Activated T-helper 1 cell treated with anti-CD3 and anti-CD28 coated beads, Interleukin-12 subunit alpha, Interleukin-12 subunit beta, Interleukin-2, Interleukin-4 antibody, amounts not matched to agents 30 ng/mL and 10 ng/mL and 1 ng/mL, durations not matched to agents 14 hours and 24 hours and 36 hours (primary cell): Measurements from ENCODE around the gene NRROS. TPM values are rescaled to one million over a fixed set of nuclear protein-coding genes. Genes with fewer than 3 reads are reported as not detected.

ENCODE experiments used
- DNase-seq: peaks from one replicate; pipeline ENCODE4 v3.0.0; 2021; ENCODE audit warnings: low spot score
- H3K27ac Mint-ChIP-seq: one replicate; pipeline ENCODE4 v1.8.0; 2021; ENCODE audit warnings: mild to moderate bottlenecking, mixed read lengths
- H3K27me3 Mint-ChIP-seq: one replicate; pipeline ENCODE4 v1.8.0; 2022; ENCODE audit warnings: mild to moderate bottlenecking, moderate library complexity, mixed read lengths; ENCODE audit not compliant: insufficient read depth
- H3K36me3 Mint-ChIP-seq: one replicate; pipeline ENCODE4 v1.8.0; 2021; ENCODE audit warnings: low read depth, mixed read lengths
- H3K4me1 Mint-ChIP-seq: one replicate; pipeline ENCODE4 v1.8.0; 2021; ENCODE audit warnings: low read depth, mixed read lengths
- H3K4me3 Mint-ChIP-seq: one replicate; pipeline ENCODE4 v1.8.0; 2021; ENCODE audit warnings: mild to moderate bottlenecking, moderate library complexity, mixed read lengths
- H3K9me3 Mint-ChIP-seq: one replicate; pipeline ENCODE4 v1.8.0; 2021; ENCODE audit warnings: mixed read lengths
- intact Hi-C: fragments of 100-400 bp; cut with micrococcal nuclease; formaldehyde crosslinking; loops from one replicate; pipeline ENCODE4 v1.15.1; 2024
- total RNA-seq: library from RNA; stranded (reverse); gene quantifications from 2 replicates; pipeline ENCODE4 v1.2.3, GENCODE V29; 2022

Gene NRROS
- total RNA-seq, 1 donor from 2014 or later = 38.8 TPM

DNA sequence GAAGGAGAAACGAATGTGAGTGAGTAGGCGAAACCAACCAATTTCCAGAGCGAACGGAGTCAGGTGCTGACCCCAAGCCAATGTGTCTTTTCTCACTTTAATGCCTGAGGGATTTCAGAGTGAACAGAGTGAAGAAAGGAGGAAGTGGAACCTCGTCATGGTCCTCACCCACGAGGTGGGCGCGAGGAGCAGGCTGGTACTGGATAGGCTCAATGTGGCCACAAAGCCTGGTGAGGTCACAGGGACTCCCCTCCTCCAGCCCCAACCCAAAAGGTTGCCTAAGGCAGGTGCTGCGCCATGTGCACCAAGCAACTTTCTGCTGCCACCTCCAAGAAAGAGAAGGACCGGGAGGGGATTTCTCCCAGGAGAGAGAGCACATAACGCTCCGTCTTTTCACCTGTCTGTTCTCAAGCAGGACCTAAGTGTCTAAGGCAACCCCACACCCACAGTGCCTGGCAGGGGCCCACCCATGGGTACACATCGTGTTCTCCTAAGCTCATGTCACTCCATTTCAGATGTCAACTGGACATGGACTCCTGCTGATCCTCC, 3.8 kb downstream of the NRROS start:
- H3K36me3 Mint-ChIP-seq = peaks cover 38% of the 10 kb centered on the region
- H3K4me1 Mint-ChIP-seq = peaks cover 79% of the 10 kb centered on the region
- peak overlapping the region; percentile 2 for H3K27ac Mint-ChIP-seq
- no peaks in the 10 kb centered on the region for H3K9me3 Mint-ChIP-seq
- DNase-seq = no peak
- no peak overlapping the region for H3K4me3 Mint-ChIP-seq
- intact Hi-C loops = no loop called here
- H3K27me3 Mint-ChIP-seq = no peaks in the 10 kb centered on the region

DNA sequence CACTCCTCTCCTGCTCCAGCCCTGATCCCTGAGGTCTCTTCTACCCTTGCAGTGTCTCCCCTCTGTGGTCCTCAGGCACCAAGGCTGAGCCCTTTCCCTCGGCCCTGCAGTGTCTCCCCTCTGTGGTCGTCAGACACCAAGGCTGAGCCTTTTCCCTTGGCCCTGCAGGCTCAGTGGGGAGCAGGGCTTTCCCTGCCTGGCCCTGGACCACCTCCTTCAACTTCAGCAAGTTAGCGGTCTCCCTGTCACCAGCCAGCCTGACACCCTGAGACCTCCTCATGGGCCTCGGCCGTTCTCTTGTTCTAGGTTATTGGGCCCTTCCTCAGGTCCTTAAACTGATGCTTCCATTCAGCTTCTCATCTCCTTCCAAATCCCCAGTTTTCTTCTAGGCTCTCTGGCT, 4.3 kb downstream of the NRROS start:
- H3K36me3 Mint-ChIP-seq = peaks cover 40% of the 10 kb centered on the region
- H3K4me1 Mint-ChIP-seq = peaks cover 76% of the 10 kb centered on the region
- H3K27me3 Mint-ChIP-seq = no peaks in the 10 kb centered on the region
- no peak for DNase-seq
- intact Hi-C loops = no loop called here
- H3K4me3 Mint-ChIP-seq = no peak overlapping the region
- no peaks in the 10 kb centered on the region for H3K9me3 Mint-ChIP-seq
- peak overlapping the region; percentile 40 for H3K27ac Mint-ChIP-seq

DNA sequence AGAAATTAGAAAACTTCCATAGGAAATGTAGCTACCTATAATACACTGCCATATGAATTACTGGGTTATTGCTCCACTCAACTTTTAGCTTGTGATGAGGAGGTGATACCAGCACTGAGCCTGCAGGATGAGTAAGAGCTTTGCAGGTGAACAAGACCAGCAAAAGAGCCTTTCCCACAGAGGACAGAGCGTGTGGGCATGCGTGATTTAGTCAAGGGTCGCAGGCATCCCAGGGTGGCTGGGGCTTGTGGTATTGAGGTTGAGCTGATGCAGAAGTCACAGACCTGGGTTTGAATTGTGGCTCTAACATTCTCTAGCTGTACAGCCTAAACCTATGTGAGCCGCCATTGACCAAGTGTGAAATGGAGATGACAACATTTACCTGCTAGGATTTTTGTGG, 5.6 kb downstream of the NRROS start:
- H3K9me3 Mint-ChIP-seq = no peaks in the 10 kb centered on the region
- peaks cover 68% of the 10 kb centered on the region for H3K4me1 Mint-ChIP-seq
- H3K27me3 Mint-ChIP-seq = no peaks in the 10 kb centered on the region
- peak overlapping the region; percentile 11 for H3K27ac Mint-ChIP-seq
- no peak overlapping the region for H3K4me3 Mint-ChIP-seq
- H3K36me3 Mint-ChIP-seq = peaks cover 42% of the 10 kb centered on the region
- intact Hi-C loops = no loop called here
- no peak for DNase-seq

DNA sequence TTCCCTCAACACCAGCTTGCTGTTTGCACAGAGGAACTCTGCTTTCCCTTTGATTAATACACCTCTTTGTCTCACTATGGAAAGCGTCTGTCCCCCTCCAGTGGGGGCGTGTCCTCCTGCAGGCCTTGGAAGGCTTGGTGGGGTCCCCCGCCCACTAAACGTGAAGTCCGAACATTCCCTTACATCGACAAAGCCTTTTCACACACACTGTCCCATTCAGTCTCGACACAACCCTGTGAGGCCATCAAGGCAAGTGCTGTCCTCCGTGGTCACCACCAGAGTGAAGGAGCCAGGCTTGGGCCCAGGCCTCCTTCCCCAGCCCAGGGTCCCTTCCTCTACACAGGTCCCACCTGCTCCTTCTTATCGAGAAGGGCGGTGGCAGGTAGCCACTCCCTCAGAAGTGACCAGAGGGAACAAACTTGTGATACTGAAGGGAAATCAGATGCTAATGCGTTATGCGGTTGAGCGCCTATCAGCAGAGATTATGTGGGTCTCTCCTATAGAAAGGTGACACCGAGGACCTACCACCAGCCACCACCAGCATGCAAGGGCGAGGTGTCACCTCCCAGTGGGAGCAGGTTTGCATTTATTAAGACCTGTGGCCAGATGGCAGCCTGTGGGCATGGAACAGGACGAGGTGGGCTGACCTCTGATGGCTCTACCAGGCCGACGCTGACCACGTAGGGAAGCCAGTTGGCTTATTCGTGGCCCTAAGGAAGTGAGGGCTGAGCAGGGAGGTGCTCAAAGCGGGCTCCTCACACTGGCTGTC, 6.6 kb downstream of the NRROS start:
- no peak for DNase-seq
- peaks cover 67% of the 10 kb centered on the region for H3K4me1 Mint-ChIP-seq
- H3K27ac Mint-ChIP-seq = no peak overlapping the region
- no peaks in the 10 kb centered on the region for H3K27me3 Mint-ChIP-seq
- no peaks in the 10 kb centered on the region for H3K9me3 Mint-ChIP-seq
- intact Hi-C loops = no loop called here
- peaks cover 43% of the 10 kb centered on the region for H3K36me3 Mint-ChIP-seq
- no peak overlapping the region for H3K4me3 Mint-ChIP-seq

DNA sequence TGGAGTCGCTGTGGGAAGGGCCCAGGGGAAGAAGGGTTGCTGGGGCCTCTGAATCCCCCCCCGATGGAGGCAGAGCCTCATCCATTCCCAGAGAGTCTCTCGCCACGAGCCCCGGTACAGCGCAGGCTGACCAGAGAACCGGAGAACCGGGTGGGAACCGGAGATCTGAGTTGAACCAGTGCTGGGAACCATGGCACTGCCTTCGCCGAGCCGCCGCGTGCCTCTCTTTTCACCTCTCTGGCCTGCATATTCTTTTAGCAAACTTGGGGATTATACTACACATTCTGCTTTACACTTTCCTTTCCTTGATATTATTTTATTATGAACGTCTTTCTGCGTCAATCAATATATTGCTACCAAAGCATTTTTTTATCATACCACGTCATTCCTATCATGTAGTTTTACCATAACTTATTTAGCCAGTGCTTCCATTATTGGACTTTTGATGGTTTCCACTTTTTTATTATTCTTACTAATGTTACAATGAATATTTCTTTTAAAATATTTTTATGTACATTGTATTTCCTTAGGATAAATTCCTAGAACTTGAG, 7.2 kb downstream of the NRROS start:
- no peaks in the 10 kb centered on the region for H3K27me3 Mint-ChIP-seq
- H3K27ac Mint-ChIP-seq = no peak overlapping the region
- intact Hi-C loops = no loop called here
- no peak overlapping the region for H3K4me3 Mint-ChIP-seq
- peaks cover 67% of the 10 kb centered on the region for H3K4me1 Mint-ChIP-seq
- H3K9me3 Mint-ChIP-seq = no peaks in the 10 kb centered on the region
- H3K36me3 Mint-ChIP-seq = peaks cover 41% of the 10 kb centered on the region
- DNase-seq = no peak

DNA sequence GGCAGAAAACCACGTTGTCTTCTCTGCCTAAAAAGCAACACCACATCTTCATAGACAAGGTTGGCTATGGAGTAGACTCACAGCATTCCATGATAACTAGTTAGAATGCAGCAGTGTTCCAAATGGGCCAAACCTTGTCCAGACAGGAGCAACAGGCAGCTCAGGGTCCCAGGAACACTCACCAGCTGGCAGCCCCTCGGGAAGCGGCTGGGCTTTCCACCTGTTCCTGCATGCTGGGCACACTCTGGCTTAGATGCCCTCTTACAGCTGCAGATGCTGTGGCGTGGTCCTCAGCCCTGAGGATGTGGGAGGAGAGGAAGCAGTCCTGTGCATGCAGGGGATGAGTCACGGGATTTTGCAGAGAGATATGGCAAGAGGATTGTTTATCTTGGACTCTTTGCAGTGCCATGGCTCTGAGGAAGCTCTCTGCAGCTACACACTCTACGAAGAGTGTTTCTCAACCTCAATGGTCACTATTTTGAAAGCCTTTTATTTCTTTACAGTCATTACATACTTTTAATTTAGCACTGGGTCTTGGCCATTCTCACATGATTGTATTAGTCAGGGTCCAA, 11.3 kb downstream of the NRROS start:
- Mint-ChIP-seq H3K4me1 (peaks cover 53% of the 10 kb centered on the region), H3K27ac (peak overlapping the region; percentile 35), H3K27me3 (no peaks in the 10 kb centered on the region), H3K36me3 (peaks cover 34% of the 10 kb centered on the region), H3K9me3 (no peaks in the 10 kb centered on the region), H3K4me3 (no peak overlapping the region)
- DNase-seq = no peak
- intact Hi-C loops = no loop called here

DNA sequence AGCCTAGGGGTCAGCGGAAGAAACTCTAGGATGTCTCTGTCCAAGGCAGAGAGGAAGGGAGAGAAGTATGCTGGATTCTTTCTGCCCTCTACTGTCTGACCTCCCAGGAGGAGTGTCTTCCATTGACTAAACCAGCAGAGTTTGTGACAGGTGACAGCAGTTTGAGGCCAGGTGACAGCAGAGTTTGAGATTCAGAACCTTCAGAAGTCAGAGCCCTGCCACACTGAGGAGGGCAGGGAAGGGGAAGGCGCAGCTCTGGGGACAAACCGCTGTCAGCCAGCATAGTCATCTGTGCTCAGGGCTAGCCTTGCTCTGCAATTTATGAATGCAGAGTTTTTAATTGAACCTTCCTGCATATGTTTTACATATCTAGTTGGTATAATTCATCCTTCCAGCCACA, 12.3 kb downstream of the NRROS start:
- DNase-seq = no peak
- Mint-ChIP-seq H3K36me3 (peaks cover 33% of the 10 kb centered on the region), H3K27me3 (no peaks in the 10 kb centered on the region), H3K9me3 (no peaks in the 10 kb centered on the region), H3K27ac (no peak overlapping the region), H3K4me1 (peaks cover 47% of the 10 kb centered on the region), H3K4me3 (no peak overlapping the region)
- intact Hi-C loops = no loop called here

DNA sequence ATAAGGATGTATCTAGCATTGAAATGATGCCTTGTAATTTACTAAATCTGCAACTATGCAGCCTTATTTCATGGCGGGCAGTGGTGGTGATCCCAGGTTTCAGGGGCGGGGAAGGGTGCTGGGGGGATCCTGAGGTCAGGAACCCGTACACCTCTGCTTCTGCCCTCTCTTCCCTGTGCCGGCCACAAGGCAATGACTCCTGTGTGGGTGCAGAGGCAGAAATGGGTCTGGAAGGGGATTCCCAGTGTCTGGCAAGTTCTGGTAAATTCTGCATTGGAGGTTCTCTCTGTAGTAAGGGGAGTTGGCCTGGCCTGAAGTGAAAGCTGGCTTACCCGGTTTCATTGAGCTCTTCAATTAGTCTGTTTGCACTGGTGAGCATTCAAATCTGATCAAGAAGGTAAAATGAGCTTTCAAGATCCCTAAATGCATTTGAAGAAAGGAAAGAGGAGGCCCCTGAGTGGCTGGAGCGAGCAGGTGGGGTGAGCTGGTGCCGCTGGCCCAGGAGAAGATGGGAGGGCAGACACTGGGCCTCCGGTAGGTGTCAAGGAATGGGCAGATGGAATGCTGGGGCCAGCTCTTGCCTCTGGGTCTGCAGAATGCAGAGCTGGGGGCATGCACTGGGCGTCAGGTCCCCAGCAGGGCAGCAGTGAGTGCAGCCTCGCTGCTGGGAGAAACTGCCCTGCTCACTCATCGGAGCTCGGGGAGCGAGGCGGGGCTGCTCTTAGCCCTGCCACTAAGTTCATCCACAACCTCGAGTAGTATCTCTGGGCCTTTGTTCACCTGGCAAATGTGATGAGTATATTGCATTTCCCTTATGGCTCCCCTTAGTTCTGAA, 13.7 kb downstream of the NRROS start:
- peaks cover 36% of the 10 kb centered on the region for H3K36me3 Mint-ChIP-seq
- H3K27me3 Mint-ChIP-seq = no peaks in the 10 kb centered on the region
- peaks cover 41% of the 10 kb centered on the region for H3K4me1 Mint-ChIP-seq
- H3K9me3 Mint-ChIP-seq = no peaks in the 10 kb centered on the region
- intact Hi-C loops = no loop called here
- DNase-seq = no peak
- peak overlapping the region; percentile 29 for H3K27ac Mint-ChIP-seq
- H3K4me3 Mint-ChIP-seq = no peak overlapping the region

DNA sequence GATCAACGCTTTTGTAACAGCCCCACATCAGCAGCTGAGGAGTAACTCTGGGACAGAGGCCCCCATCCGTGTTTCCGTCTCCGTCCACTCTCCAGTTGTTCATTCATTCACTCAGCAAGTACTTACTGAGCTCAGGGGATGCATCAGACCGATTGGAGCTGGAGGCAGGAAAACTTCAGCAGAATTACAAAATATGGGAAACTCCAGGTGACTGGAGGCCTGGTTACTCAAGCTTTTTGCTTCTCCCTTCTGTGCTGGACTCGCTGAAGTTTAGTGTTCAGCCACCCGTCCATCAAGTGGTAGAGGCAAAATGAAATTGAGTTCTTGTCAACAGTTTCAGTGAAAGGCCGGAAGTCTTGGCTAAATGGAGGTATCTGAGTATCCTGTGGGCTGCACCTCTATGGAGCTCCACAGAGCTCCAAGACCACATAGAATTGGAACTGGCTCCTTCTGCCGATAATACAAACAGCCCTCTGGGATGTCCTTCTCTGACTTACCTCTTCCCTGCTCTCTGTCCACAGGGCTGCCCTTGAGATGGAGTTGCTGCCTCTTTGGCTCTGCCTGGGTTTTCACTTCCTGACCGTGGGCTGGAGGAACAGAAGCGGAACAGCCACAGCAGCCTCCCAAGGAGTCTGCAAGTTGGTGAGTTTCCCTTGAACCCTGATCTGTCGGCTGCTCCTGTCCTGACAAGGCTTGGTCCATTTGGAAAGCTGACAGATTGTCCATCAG, 14.7 kb downstream of the NRROS start:
- H3K4me3 Mint-ChIP-seq = no peak overlapping the region
- peak overlapping the region; percentile 52 for H3K27ac Mint-ChIP-seq
- intact Hi-C loops = no loop called here
- H3K9me3 Mint-ChIP-seq = no peaks in the 10 kb centered on the region
- peaks cover 35% of the 10 kb centered on the region for H3K4me1 Mint-ChIP-seq
- DNase-seq = no peak
- H3K27me3 Mint-ChIP-seq = no peaks in the 10 kb centered on the region
- H3K36me3 Mint-ChIP-seq = peaks cover 33% of the 10 kb centered on the region

DNA sequence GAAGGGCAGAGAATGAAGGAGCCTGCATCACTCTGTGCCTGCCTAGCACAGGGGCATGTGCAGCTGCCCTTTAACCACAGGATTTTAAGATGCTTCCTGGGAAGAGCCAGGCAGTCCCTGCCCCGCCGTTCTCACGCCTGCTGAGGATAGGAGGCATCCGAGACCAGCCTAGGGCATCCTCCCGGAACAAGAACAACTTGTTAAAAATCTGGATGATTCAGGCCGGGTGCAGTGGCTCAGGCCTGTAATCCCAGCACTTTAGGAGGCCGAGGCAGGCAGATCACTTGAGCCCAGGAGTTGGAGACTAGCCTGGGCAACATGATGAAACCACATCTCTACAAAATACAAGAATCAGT, 15.2 kb downstream of the NRROS start:
- intact Hi-C loops = no loop called here
- Mint-ChIP-seq H3K4me1 (peaks cover 34% of the 10 kb centered on the region), H3K36me3 (peaks cover 32% of the 10 kb centered on the region), H3K4me3 (no peak overlapping the region), H3K27ac (no peak overlapping the region), H3K9me3 (no peaks in the 10 kb centered on the region), H3K27me3 (no peaks in the 10 kb centered on the region)
- DNase-seq = no peak

DNA sequence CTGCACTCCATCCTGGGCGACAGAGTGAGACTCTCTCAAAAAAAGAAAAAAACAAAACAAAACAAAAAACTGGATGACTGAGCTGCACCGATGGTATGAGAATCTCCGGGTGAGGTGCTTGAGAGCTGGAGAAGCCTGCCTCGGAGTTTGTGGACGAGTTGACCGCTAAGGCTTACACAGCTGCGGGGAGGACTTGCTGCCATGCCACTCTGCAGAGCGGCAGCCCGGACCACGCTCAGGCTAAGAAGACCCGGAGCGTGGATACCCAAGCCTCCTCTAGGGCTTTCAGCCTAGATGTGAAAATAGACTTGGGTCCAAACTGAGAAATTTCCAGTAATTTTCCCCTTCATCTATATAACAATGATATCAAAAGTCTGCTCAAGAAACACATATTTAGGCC, 16.0 kb downstream of the NRROS start:
- Mint-ChIP-seq H3K27ac (no peak overlapping the region), H3K4me1 (peaks cover 32% of the 10 kb centered on the region), H3K27me3 (no peaks in the 10 kb centered on the region), H3K9me3 (no peaks in the 10 kb centered on the region), H3K36me3 (peaks cover 32% of the 10 kb centered on the region), H3K4me3 (no peak overlapping the region)
- intact Hi-C loops = no loop called here
- DNase-seq = no peak

DNA sequence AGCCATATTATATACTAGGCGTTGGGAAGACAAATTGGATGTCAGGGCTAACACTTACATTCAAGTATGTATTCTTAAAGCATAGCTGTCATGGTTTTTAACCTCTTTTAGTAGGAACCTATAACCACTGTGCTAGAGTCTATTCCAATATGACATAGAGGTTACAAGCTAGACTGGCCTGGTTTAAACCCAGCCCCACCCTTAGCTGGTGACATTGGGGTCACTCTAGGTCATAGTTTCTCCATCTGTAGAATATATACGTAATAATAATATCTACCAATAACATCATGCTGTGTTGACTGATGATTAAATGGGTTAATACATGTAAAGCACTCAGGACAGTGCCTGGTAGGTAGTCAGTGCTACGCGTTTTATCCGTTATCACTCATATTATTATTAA, 16.7 kb downstream of the NRROS start:
- intact Hi-C loops = no loop called here
- H3K4me1 Mint-ChIP-seq = peaks cover 25% of the 10 kb centered on the region
- no peak overlapping the region for H3K27ac Mint-ChIP-seq
- H3K27me3 Mint-ChIP-seq = no peaks in the 10 kb centered on the region
- H3K9me3 Mint-ChIP-seq = no peaks in the 10 kb centered on the region
- H3K36me3 Mint-ChIP-seq = peaks cover 25% of the 10 kb centered on the region
- no peak for DNase-seq
- H3K4me3 Mint-ChIP-seq = no peak overlapping the region
